Measurements from ENCODE around the gene ATAD3C.
A peak's percentile ranks its signal among the peaks of the same experiment; 100 is the strongest.
"Not testable (repeated sequence)": the region's sequence is repeated elsewhere in the genome, so short reads cannot be mapped to it uniquely, and the experiment has no call there.

ATAD3C gene

DNA sequence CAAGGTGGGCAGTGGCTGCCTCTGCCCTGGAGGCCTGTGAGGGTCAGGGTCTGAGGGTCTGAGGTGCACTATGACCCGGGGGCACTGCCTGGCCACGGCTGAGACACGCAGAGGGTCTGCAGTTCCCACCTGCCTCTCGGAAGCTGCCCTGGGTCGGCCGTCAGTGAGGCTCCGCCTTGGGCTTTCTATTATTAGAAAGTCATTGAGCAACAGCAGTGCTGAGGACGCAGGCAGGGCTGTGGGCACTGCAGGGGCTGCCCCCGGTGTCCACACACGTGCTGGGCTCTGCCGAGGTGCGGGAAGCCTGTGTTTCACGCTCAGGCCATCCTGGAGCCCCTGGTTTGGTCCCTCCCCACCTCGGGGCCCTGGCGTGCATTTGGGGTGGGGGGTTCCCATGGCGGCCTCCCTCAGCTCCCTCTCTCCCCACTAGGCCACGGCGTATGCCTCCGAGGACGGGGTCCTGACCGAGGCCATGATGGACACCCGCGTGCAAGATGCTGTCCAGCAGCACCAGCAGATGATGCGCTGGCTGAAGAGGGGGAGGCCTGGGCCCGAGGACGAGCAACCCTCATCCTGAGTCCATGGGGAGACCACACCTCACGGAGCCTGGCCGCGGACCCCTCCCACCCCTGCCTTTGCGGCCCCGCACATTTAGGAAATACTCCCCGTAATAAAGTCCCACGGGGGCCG is 59.4 kb downstream of the ATAD3C start:
- not testable (repeated sequence) for DNase-seq (ENCODE audit: low read depth)

- not testable (repeated sequence) for DNase-seq (ENCODE audit: low read depth)
These were observed 60.0 kb downstream of the ATAD3C start for GRCh38 chr1:1509465-1509850.

DNA sequence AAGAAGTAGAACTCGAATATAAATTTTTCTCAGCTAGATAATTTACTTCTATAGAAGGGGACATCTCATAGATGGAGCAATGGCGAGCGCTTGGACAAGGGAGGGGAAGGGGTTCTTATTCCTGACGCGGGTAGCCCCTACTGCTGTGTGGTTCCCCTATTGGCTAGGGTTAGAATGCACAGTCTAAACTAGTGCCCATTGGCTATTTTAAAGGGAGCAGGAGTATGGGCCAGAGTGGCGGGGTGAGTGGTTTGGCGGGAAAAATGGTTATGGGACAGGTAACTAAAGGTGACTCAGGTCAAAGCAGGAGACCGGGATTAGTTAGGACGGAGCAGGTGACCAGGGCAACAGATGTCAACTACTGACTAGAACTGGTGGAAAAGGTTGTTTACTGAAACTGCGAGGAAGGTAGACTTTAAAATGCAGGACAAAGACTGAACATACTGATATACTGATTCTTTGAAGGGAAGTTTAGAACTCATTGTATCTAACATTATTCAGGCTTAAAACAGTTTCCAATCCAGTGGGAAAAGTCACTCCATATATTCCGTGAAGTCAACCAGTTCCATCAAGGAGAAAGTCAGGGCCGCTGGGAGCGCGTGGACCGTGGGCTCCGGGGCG is 61.5 kb downstream of the ATAD3C start:
- DNase-seq (ENCODE audit: low read depth) = no peak

DNA sequence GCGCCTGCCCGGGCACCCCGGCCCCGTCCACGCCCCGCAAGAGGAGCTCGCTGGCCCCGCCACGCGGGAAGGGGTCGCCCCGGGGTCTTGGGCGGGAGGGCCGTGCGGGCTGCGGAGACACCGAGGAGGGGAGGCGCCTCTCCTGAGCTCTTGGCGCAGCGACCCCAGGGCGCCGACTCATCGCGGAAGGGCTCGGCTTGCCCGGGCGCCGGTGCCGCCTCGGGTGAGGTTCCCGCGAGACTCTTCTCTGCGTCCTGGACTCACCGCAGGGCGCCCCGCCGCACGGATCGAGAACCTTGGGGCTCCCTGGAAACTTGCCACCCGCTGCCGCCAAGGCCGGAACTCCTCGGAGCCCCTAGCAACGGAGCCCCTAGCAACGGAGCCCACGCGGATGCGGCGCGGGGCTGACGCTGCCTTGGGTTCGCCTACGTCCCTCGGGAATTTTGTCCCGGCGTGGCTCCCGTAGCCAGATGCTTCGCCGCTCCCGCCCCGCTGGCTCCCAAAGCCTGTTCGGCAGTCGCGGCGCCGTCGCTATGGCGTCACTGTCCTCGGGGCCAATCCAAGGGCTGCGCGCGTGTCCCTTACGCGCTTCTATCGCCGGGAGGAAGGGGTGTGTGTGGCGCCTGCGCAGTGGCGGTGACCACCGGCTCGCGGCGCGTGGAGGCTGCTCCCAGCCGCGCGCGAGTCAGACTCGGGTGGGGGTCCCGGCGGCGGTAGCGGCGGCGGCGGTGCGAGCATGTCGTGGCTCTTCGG is 62.2 kb downstream of the ATAD3C start, which contains the start of gene ATAD3A:
ATAD3A (plus strand) TSS at position 630 of the 753 bp plus-strand sequence; CDS start at position 737, 107 bp downstream.
- DNase-seq (ENCODE audit: low read depth) = peak; percentile 95

DNA sequence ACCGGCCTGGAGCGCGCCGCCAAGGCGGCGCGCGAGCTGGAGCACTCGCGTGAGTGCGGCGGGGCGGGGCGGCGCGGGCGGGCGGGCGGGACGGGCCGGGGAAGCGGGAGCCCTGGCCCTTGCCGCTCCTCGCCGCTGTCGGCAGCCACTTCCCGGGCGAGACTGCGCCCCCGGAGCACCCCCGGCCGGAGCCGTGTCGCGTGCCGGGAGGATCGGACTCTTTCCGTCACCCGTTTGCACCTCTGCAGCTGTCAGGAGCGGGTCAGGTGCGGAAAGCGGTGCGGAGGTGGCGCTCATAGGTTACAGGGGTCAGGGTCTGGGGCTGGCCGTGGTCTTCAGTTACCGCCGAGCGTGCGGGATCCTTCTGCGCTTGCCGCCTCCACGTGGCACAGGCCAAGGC is 62.9 kb downstream of the ATAD3C start:
- not testable (repeated sequence) for DNase-seq (ENCODE audit: low read depth)

DNA sequence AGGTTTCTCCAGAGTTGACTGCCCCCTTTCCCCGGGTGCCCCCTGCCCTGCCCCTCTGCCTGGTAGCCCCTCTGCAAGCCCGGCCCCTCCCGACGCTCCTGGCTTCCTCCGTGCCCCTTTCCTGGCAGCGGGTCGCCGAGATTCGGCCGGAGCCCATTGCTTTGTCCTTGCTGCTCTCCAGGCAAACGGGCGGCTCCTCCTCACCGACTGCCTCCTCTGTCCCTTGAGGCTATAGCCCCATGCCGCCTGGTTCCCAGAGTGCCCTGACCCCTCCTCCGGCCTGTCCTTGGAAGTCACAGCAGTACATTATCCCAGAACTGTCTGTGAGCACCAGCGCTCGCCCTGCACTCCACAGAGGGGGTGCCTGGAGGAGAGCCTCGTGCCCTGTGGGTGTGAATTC is 64.2 kb downstream of the ATAD3C start:
- DNase-seq (ENCODE audit: low read depth) = not testable (repeated sequence)

- not testable (repeated sequence) for DNase-seq (ENCODE audit: low read depth)
These were observed 64.9 kb downstream of the ATAD3C start for GRCh38 chr1:1514376-1514775.

- not testable (repeated sequence) for DNase-seq (ENCODE audit: low read depth)
These were observed 67.4 kb downstream of the ATAD3C start for GRCh38 chr1:1516923-1517322.

DNA sequence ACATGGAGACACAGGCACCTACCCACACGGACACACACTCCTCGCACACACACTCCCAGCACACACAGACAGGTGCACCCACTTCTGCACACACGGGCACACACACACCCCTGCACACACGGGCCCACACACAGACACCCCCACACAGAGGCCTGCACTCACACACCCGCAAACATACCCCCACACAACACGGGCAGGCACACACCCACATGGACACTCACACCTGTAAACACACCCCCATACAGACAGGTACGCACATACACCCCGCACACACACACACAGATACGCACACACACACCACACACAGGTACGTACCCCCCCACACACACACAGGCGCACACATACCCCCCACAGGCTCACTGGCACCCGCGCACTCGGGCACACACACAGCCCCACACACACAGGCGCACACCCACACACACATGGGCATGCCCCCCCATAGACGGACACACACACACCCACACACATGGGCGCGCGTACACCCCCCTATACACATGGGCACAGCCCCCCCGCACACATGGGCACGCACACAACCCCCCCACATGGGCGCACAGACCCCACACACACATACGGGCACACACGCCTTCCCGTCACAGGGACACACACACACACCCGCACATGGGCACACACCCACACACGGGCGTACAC is 68.6 kb downstream of the ATAD3C start:
- no peak for DNase-seq (ENCODE audit: low read depth)

GRCh38 chr1:1518621-1519007 is 69.1 kb downstream of the ATAD3C start:
- not testable (repeated sequence) for DNase-seq (ENCODE audit: low read depth)

Measured in fibroblast of the conjunctiva (primary cell).